ENCODE data around the gene AUTS2.
A peak's percentile ranks its signal among the peaks of the same experiment; 100 is the strongest.

Gene AUTS2

DNA sequence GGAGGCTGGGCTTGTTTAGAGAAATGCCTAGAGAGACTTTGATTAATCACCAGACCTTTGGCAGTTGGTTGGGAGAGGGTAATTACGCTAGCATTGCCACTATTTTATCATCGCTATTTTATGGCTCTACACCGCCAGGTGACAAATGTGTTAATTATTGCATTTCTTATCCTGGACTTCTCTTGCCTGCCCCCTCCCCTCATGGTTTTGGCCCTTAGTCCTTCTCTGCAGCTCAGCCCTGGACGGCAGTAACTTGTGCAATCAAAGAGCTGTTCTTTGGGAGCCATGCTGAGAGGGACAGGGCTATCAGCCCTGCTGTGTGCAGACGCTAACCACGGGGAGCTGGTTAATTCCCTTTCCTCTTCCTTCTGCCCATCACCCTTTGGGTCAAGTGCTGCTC is 585.0 kb downstream of the AUTS2 start:
- CTCF ChIA-PET: interaction anchor here (1.1 to 1.9 kb wide), 5 partner anchors 10 to 516 kb away, joined by 3 to 7 read pairs (median 5); no protein-coding TSS in a partner anchor
- no peak for DNase-seq (ENCODE audit: low read depth, low spot score)
- TF ChIP-seq CTCF (IDR thresholded peaks at IDR 0.05; ENCODE audit: insufficient read depth, low read length, missing control alignments): no peak
- H3K4me3 ChIP-seq (ENCODE audit: low read depth, low read length): no peak overlapping the region
- POLR2A ChIA-PET: no interaction called here

DNA sequence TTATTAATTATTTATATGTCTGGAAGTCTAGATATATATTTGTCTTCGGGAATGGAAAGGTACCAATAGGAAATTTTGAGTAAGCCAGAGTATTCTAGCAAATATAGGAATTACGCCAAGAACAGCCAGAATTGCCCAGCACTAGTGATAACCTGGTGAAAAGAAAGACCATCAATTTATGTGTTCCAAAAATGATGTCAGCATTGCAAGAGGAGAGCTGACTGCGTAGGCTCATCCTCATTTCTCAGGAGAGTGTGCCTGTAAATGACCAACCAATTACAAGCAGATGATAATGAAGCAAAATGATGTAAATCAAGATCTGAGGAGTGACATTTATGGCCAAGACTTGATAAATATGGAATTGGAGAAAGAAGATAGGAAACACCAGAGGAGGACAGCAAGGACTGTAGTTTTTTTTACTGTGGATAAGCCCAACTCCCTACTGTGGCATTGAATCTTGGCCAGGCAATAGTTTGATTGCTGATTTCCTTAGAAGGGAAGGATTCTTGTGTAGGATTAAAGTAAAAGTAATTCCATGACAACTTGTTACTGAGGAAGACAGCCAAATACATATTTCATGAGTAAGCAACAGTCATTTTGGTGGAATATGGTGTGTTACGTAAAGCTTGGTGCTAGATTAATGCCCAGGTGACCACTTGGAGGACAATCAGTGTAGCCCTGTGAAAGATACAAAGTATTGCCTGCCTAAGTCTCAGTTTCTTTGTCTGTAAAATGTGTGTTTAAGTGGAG is 590.8 kb downstream of the AUTS2 start:
- CTCF ChIA-PET: interaction anchor here (1.0 to 1.3 kb wide), 3 partner anchors 36 to 510 kb away, joined by 3 to 5 read pairs (median 5); no protein-coding TSS in a partner anchor

GRCh38 chr7:70189776-70190175 is 591.5 kb downstream of the AUTS2 start:
- CTCF ChIA-PET: interaction anchor here (1.0 to 1.3 kb wide), 3 partner anchors 36 to 509 kb away, joined by 3 to 5 read pairs (median 5); no protein-coding TSS in a partner anchor
- no peak for DNase-seq (ENCODE audit: low read depth, low spot score)

More for the DNA sequence above, 590.8 kb downstream of the AUTS2 start:
- H3K4me3 ChIP-seq (ENCODE audit: low read depth, low read length): no peak overlapping the region
- no peak for TF ChIP-seq CTCF (IDR thresholded peaks at IDR 0.05; ENCODE audit: insufficient read depth, low read length, missing control alignments)
- no peak for DNase-seq (ENCODE audit: low read depth, low spot score)
- POLR2A ChIA-PET: no interaction called here

GRCh38 chr7:70190281-70190680 is 592.0 kb downstream of the AUTS2 start:
- CTCF ChIA-PET: interaction anchor here (1.0 to 1.3 kb wide), 3 partner anchors 35 to 508 kb away, joined by 3 to 5 read pairs (median 5); no protein-coding TSS in a partner anchor
- no peak for DNase-seq (ENCODE audit: low read depth, low spot score)
- TF ChIP-seq CTCF (IDR thresholded peaks at IDR 0.05; ENCODE audit: insufficient read depth, low read length, missing control alignments): no peak
- H3K4me3 ChIP-seq (ENCODE audit: low read depth, low read length): no peak overlapping the region
- POLR2A ChIA-PET: no interaction called here

More at GRCh38 chr7:70189776-70190175, 591.5 kb downstream of the AUTS2 start:
- POLR2A ChIA-PET: no interaction called here
- no peak overlapping the region for H3K4me3 ChIP-seq (ENCODE audit: low read depth, low read length)
- TF ChIP-seq CTCF (IDR thresholded peaks at IDR 0.05; ENCODE audit: insufficient read depth, low read length, missing control alignments): no peak

GRCh38 chr7:70193514-70193913 is 595.2 kb downstream of the AUTS2 start:
- POLR2A ChIA-PET: no interaction called here
- DNase-seq (ENCODE audit: low read depth, low spot score): no peak
- peak; percentile 14 for TF ChIP-seq CTCF (IDR thresholded peaks at IDR 0.05; ENCODE audit: insufficient read depth, low read length, missing control alignments)
- no peak overlapping the region for H3K4me3 ChIP-seq (ENCODE audit: low read depth, low read length)
- CTCF ChIA-PET: interaction anchor here (0.8 to 4.8 kb wide), 15 partner anchors 10 to 510 kb away, joined by 3 to 32 read pairs (median 3); no protein-coding TSS in a partner anchor

DNA sequence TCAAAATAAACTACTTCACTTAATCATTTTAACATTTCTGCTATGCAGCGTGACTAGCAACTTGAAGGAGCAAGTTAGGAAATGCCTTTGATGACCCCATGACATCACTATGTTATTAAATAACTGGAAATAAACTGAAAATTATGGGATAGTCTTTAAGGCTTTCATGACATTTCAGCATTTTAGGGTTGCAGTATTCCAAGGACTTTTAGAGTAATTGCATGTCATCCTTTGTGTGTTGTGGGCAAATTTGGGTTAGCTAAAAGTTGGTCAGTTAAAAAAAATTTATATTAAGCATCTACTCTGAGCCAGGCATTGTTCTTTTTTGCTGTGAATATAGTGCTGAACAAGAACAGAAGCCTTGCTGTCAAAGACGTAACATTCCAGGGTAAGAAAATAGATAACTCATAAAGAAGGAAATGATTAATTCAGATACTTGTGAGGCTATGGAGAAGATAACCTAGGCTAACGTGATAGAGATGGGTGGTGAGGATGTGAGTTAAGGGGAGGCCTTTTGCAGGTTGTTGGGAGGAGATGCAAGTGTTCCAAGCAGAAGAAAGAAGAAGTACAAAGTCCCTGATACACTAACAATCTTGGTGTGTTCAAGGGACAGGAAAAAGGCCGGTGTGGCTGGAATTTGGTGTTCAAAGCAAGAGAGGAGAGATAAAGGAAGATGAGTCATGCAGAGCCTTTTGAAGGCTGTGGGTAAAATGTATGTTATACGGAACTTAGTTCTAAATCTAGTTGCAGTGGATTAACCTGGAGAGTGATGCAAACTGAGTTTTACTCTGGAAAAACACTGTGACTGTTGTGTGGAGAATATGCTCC is 610.2 kb downstream of the AUTS2 start:
- TF ChIP-seq CTCF (IDR thresholded peaks at IDR 0.05; ENCODE audit: insufficient read depth, low read length, missing control alignments): no peak
- POLR2A ChIA-PET: no interaction called here
- no peak overlapping the region for H3K4me3 ChIP-seq (ENCODE audit: low read depth, low read length)
- CTCF ChIA-PET: no interaction called here
- DNase-seq (ENCODE audit: low read depth, low spot score): peak; percentile 16
